Measurements from ENCODE around the gene AKR1D1.

DNA sequence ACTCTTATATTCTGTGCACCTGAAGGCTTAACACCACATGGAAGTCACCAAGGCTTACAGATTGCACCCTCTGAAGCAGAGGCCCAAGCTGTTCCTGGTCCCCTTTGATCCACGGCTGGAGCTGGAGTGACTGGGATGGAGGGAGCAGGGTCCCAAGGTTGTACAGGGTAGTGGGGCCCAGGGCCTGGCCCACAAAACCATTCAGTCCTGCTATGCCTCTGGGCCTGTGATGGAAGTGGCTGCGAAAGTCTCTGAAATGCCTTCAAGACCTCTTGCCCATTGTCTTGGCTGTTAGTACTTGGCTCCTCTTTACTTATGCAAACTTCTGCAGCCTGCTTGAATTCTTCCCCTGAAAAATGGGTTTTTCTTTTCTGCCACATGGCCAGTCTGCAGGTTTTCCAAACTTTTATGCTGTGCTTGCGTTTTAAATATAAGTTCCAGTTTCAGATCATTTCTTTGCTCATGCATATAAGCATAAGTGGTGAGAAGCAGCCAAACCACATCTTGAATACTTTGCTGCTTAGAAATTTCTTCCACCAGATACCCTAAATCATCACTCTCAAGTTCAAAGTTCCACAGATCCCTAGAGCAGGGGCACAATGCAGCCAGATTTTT lies 53.4 kb downstream of the AKR1D1 start:
- TF ChIP-seq POLR2A (IDR thresholded peaks at IDR 0.05), result no peak
- TF ChIP-seq, protein P1, sequence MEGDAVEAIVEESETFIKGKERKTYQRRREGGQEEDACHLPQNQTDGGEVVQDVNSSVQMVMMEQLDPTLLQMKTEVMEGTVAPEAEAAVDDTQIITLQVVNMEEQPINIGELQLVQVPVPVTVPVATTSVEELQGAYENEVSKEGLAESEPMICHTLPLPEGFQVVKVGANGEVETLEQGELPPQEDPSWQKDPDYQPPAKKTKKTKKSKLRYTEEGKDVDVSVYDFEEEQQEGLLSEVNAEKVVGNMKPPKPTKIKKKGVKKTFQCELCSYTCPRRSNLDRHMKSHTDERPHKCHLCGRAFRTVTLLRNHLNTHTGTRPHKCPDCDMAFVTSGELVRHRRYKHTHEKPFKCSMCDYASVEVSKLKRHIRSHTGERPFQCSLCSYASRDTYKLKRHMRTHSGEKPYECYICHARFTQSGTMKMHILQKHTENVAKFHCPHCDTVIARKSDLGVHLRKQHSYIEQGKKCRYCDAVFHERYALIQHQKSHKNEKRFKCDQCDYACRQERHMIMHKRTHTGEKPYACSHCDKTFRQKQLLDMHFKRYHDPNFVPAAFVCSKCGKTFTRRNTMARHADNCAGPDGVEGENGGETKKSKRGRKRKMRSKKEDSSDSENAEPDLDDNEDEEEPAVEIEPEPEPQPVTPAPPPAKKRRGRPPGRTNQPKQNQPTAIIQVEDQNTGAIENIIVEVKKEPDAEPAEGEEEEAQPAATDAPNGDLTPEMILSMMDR (IDR thresholded peaks at IDR 0.05), result no peak

Measured in thyroid gland (tissue), 4 donors.